CD4-positive, alpha-beta memory T cell (primary cell): Measurements from ENCODE around the gene ZNF217. TPM values are rescaled to one million over a fixed set of nuclear protein-coding genes. Genes with fewer than 3 reads are reported as not detected.
A peak's percentile ranks its signal among the peaks of the same experiment; 100 is the strongest.

Experiments
- CTCF ChIA-PET: fragments of 350-600 bp; sonication (Branson Sonifier 250); formaldehyde crosslinking; loops from one replicate; lab custom pipeline; 2021; ENCODE audit warnings: inconsistent platforms; ENCODE audit not compliant: partially characterized antibody; lab: Charles Lee
- POLR2A ChIA-PET: fragments of 350-600 bp; sonication (Branson Sonifier 250); formaldehyde crosslinking; loops from one replicate; lab custom pipeline; 2021; ENCODE audit not compliant: partially characterized antibody; lab: Charles Lee
- DNase-seq, 5 donors: peaks; one replicate each; pipeline versions ENCODE4 v3.0.0 to v3.0.0-alpha.2; 2020 to 2022; ENCODE audit warnings: mixed read lengths in 1 of 5
- H3K27ac ChIP-seq: one replicate; pipeline ENCODE4 v1.7.0; 2013; ENCODE audit warnings: low read depth, low read length
- H3K27me3 ChIP-seq: 2 replicates; pipeline ENCODE4 v1.7.0; 2013; ENCODE audit warnings: mild to moderate bottlenecking, low read length, moderate library complexity; ENCODE audit not compliant: insufficient read depth
- H3K36me3 ChIP-seq: 2 replicates; pipeline ENCODE4 v1.7.0; 2013; ENCODE audit warnings: mild to moderate bottlenecking, low read length, moderate library complexity; ENCODE audit not compliant: insufficient read depth
- H3K4me1 ChIP-seq: 2 replicates; pipeline ENCODE4 v1.7.0; 2013; ENCODE audit warnings: mild to moderate bottlenecking, low read length, moderate library complexity; ENCODE audit not compliant: insufficient read depth
- H3K4me3 ChIP-seq, 2 donors: one replicate each; pipeline ENCODE4 v1.7.0; 2013; ENCODE audit warnings: low read length in 2 of 2, mild to moderate bottlenecking in 1 of 2
- H3K9me3 ChIP-seq, 2 donors: one replicate each; pipeline ENCODE4 v1.7.0; 2013; ENCODE audit warnings: low read length in 2 of 2, control low read depth in 1 of 2; ENCODE audit not compliant: control insufficient read depth in 1 of 2
- H3K27ac Mint-ChIP-seq, 7 donors: one replicate each; pipeline ENCODE4 v1.8.0; 2020 to 2021; ENCODE audit warnings: mixed read lengths in 7 of 7, mild to moderate bottlenecking in 6 of 7, inconsistent platforms in 3 of 7, moderate library complexity in 3 of 7
- H3K27me3 Mint-ChIP-seq, 2 donors: one replicate each; pipeline ENCODE4 v1.8.0; 2020 to 2021; ENCODE audit warnings: mixed read lengths in 2 of 2
- H3K36me3 Mint-ChIP-seq, 2 donors: one replicate each; pipeline ENCODE4 v1.8.0; 2020 to 2021; ENCODE audit warnings: mixed read lengths in 2 of 2, inconsistent platforms in 1 of 2, mild to moderate bottlenecking in 1 of 2
- H3K4me1 Mint-ChIP-seq, 4 donors: one replicate each; pipeline ENCODE4 v1.8.0; 2020 to 2021; ENCODE audit warnings: mixed read lengths in 4 of 4, mild to moderate bottlenecking in 1 of 4
- H3K4me3 Mint-ChIP-seq, 8 donors: one replicate each; pipeline ENCODE4 v1.8.0; 2020 to 2021; ENCODE audit warnings: mixed read lengths in 8 of 8, mild to moderate bottlenecking in 7 of 8, moderate library complexity in 6 of 8, inconsistent platforms in 3 of 8
- H3K9me3 Mint-ChIP-seq, 8 donors: one replicate each; pipeline ENCODE4 v1.8.0; 2020 to 2021; ENCODE audit warnings: mixed read lengths in 8 of 8, mild to moderate bottlenecking in 5 of 8, inconsistent platforms in 3 of 8, moderate library complexity in 1 of 8
- intact Hi-C: fragments of 100-400 bp; cut with micrococcal nuclease; formaldehyde crosslinking; loops from one replicate; pipeline ENCODE4 v1.15.1; 2023
- polyA plus RNA-seq, 2 donors: library from polyadenylated mRNA; unstranded; fragments of 300-500 nt; fragmentation: Illumina TruSeq; gene quantifications; one replicate each; pipeline ENCODE4 v1.2.3, GENCODE V29; 2021
- total RNA-seq, 2 experiments: library from RNA; stranded (reverse); gene quantifications; one replicate each; pipeline ENCODE4 v1.2.3, GENCODE V29; 2021

ZNF217 gene
- total and polyA plus RNA-seq, 4 experiments from 2014 or later: 11.6 to 111 (median 64.4) TPM

- no peaks in the 10 kb centered on the region for H3K9me3 ChIP-seq
- H3K27me3 ChIP-seq: no peaks in the 10 kb centered on the region
- CTCF ChIA-PET: interaction anchor here (0.6 to 7.4 kb wide), 10 partner anchors 7 to 368 kb away, joined by 3 to 118 read pairs (median 9); partner anchors contain the start of gene ZNF217
- peak overlapping the region; percentile 50 to 100 (median 86) for H3K27ac Mint-ChIP-seq
- peak in 1 of 5 donors; percentile 6 for DNase-seq
- H3K27ac ChIP-seq: peak overlapping the region; percentile 1
- peaks cover 97% of the 10 kb centered on the region for H3K4me1 ChIP-seq
- H3K4me3 ChIP-seq: no peak overlapping the region
- POLR2A ChIA-PET: interaction anchor here (0.9 to 7.9 kb wide), 5 partner anchors 15 to 340 kb away, joined by 3 to 77 read pairs (median 4); no protein-coding TSS in a partner anchor
- peaks cover 61 to 86% of the 10 kb centered on the region in 2 donors for H3K36me3 Mint-ChIP-seq
- H3K36me3 ChIP-seq: peaks cover 64% of the 10 kb centered on the region
- no peaks in the 10 kb centered on the region for H3K27me3 Mint-ChIP-seq
- no peaks in the 10 kb centered on the region for H3K9me3 Mint-ChIP-seq
- intact Hi-C loops: loop anchor here (5.0 kb wide), 1 partner anchor 621 kb away; no protein-coding TSS in a partner anchor
- H3K4me1 Mint-ChIP-seq: peaks cover 56 to 94% (median 76%) of the 10 kb centered on the region in 4 donors
- peak overlapping the region in 6 of 8 donors; percentile 40 to 75 (median 64) for H3K4me3 Mint-ChIP-seq
These were observed 16.9 kb downstream of the ZNF217 start for GRCh38 chr20:53576586-53577318.

GRCh38 chr20:53576195-53576580 is 17.5 kb downstream of the ZNF217 start:
- intact Hi-C loops: loop anchor here (5.0 kb wide), 1 partner anchor 621 kb away; no protein-coding TSS in a partner anchor
- Mint-ChIP-seq H3K4me1 (peaks cover 56 to 94% (median 78%) of the 10 kb centered on the region in 4 donors), H3K9me3 (no peaks in the 10 kb centered on the region), H3K27ac (peak overlapping the region; percentile 14 to 100 (median 78)), H3K27me3 (no peaks in the 10 kb centered on the region), H3K4me3 (peak overlapping the region in 5 of 8 donors; percentile 30 to 75 (median 66)), H3K36me3 (peaks cover 63 to 88% of the 10 kb centered on the region in 2 donors)
- H3K36me3 ChIP-seq: peaks cover 63% of the 10 kb centered on the region
- peak overlapping the region; percentile 1 for H3K27ac ChIP-seq
- no peaks in the 10 kb centered on the region for H3K27me3 ChIP-seq
- H3K9me3 ChIP-seq: no peaks in the 10 kb centered on the region
- no peak overlapping the region for H3K4me3 ChIP-seq
- POLR2A ChIA-PET: interaction anchor here (0.9 to 7.9 kb wide), 5 partner anchors 34 to 359 kb away, joined by 3 to 77 read pairs (median 4); no protein-coding TSS in a partner anchor
- H3K4me1 ChIP-seq: peaks cover 96% of the 10 kb centered on the region
- DNase-seq: no peak
- CTCF ChIA-PET: interaction anchor here (0.9 to 7.4 kb wide), 3 partner anchors 179 to 363 kb away, joined by 3 to 118 read pairs (median 10); no protein-coding TSS in a partner anchor

- POLR2A ChIA-PET: interaction anchor here (1.2 to 7.9 kb wide), 3 partner anchors 322 to 360 kb away, joined by 3 to 55 read pairs (median 4); no protein-coding TSS in a partner anchor
These were observed 18.0 kb downstream of the ZNF217 start for GRCh38 chr20:53575481-53576194.

GRCh38 chr20:53574819-53575218 is 18.8 kb downstream of the ZNF217 start:
- no peak for DNase-seq
- Histone ChIP-seq H3K4me1 (peaks cover 92% of the 10 kb centered on the region), H3K27me3 (no peaks in the 10 kb centered on the region), H3K9me3 (no peaks in the 10 kb centered on the region), H3K4me3 (no peak overlapping the region), H3K27ac (no peak overlapping the region), H3K36me3 (peaks cover 73% of the 10 kb centered on the region)
- peak overlapping the region in 3 of 8 donors; percentile 21 to 36 (median 35) for H3K4me3 Mint-ChIP-seq
- CTCF ChIA-PET: interaction anchor here (0.7 to 7.4 kb wide), 5 partner anchors 24 to 364 kb away, joined by 3 to 118 read pairs (median 3); no protein-coding TSS in a partner anchor
- H3K4me1 Mint-ChIP-seq: peaks cover 53 to 93% (median 75%) of the 10 kb centered on the region in 4 donors
- H3K9me3 Mint-ChIP-seq: no peaks in the 10 kb centered on the region
- H3K27me3 Mint-ChIP-seq: no peaks in the 10 kb centered on the region
- intact Hi-C loops: loop anchor here (5.0 kb wide), 1 partner anchor 622 kb away; no protein-coding TSS in a partner anchor
- POLR2A ChIA-PET: interaction anchor here (1.2 kb wide), 1 partner anchor 361 kb away, joined by 3 read pairs; no protein-coding TSS in a partner anchor
- peaks cover 62 to 88% of the 10 kb centered on the region in 2 donors for H3K36me3 Mint-ChIP-seq
- peak overlapping the region; percentile 57 to 89 (median 77) for H3K27ac Mint-ChIP-seq

More at GRCh38 chr20:53575481-53576194, 18.0 kb downstream of the ZNF217 start:
- no peak overlapping the region for H3K27ac ChIP-seq
- Mint-ChIP-seq H3K27ac (peak overlapping the region; percentile 68 to 100 (median 78)), H3K36me3 (peaks cover 64 to 90% of the 10 kb centered on the region in 2 donors), H3K27me3 (no peaks in the 10 kb centered on the region), H3K9me3 (no peaks in the 10 kb centered on the region), H3K4me3 (peak overlapping the region in 6 of 8 donors; percentile 3 to 75 (median 31)), H3K4me1 (peaks cover 59 to 94% (median 78%) of the 10 kb centered on the region in 4 donors)
- intact Hi-C loops: loop anchor here (5.0 kb wide), 1 partner anchor 622 kb away; no protein-coding TSS in a partner anchor
- no peaks in the 10 kb centered on the region for H3K9me3 ChIP-seq
- DNase-seq: no peak
- H3K4me3 ChIP-seq: no peak overlapping the region
- H3K36me3 ChIP-seq: peaks cover 68% of the 10 kb centered on the region
- no peaks in the 10 kb centered on the region for H3K27me3 ChIP-seq
- H3K4me1 ChIP-seq: peaks cover 95% of the 10 kb centered on the region
- CTCF ChIA-PET: interaction anchor here (0.9 to 7.4 kb wide), 4 partner anchors 179 to 364 kb away, joined by 3 to 118 read pairs (median 6); no protein-coding TSS in a partner anchor

DNA sequence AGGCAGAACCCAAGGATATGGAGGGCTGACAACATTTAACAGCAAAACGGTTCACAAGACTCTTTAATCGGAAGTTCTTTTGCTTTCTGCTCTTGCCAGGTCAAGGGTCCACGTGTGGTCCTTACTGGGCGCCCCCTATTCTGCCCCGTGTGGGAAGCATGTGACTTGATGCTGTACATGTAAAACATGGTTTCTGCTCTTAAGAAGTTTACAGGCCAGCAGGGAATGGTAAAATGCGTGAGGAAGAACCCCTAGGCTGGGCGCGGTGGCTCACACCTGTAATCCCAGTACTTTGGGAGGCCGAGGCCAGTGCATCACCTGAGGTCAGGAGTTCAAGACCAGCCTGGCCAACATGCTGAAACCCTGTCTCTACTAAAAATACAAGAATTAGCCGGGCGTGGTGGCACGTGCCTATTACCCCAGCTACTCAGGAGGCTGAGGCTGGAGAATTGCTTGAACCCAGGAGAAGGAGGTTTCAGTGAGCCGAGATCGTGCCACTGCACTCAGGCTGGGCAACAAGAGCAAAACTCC is 19.3 kb downstream of the ZNF217 start:
- Histone ChIP-seq H3K9me3 (no peaks in the 10 kb centered on the region), H3K27ac (no peak overlapping the region), H3K27me3 (no peaks in the 10 kb centered on the region), H3K36me3 (peaks cover 75% of the 10 kb centered on the region), H3K4me3 (no peak overlapping the region), H3K4me1 (peaks cover 87% of the 10 kb centered on the region)
- peak overlapping the region; percentile 8 to 89 (median 57) for H3K27ac Mint-ChIP-seq
- no peaks in the 10 kb centered on the region for H3K9me3 Mint-ChIP-seq
- no peaks in the 10 kb centered on the region for H3K27me3 Mint-ChIP-seq
- H3K36me3 Mint-ChIP-seq: peaks cover 60 to 90% of the 10 kb centered on the region in 2 donors
- CTCF ChIA-PET: interaction anchor here (0.7 to 7.4 kb wide), 3 partner anchors 24 to 363 kb away, joined by 3 to 118 read pairs (median 3); no protein-coding TSS in a partner anchor
- intact Hi-C loops: no loop called here
- peak overlapping the region in 5 of 8 donors; percentile 15 to 35 (median 27) for H3K4me3 Mint-ChIP-seq
- POLR2A ChIA-PET: no interaction called here
- DNase-seq: no peak
- peaks cover 51 to 92% (median 74%) of the 10 kb centered on the region in 4 donors for H3K4me1 Mint-ChIP-seq

DNA sequence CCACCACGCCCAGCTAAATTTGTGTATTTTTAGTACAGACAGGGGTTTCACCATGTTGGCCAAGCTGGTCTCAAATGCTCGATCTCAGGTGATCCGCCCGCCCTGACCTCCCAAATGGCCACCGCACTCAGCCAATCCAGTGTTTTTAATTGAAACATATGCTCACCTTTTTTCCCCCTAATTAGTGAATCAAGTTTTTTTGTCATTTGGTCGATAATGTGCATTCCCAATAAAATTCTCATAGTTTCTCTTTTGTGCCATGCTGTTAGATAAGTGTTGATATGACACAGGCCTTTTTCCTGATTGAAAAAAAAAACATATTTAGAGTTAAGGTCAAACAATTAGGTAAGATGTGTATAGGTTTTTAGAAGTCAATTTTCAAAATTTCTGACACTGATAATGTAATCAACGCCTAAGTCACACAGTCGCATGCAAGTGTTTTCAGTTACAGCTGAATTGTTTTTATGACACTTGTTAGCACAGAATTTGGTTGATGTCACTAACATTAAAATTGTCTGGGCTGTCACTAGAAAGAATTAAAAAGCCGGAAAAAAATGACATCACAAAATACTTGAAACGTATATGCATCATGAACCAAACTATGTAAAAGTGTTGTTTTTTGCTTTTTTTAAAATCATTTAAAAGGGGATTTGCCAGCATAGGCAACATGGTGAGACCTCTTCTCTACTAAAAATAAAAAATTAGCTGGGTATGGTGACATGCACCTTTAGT is 21.9 kb downstream of the ZNF217 start:
- Mint-ChIP-seq H3K36me3 (peaks cover 69 to 92% of the 10 kb centered on the region in 2 donors), H3K27ac (peak overlapping the region in 5 of 7 donors; percentile 39 to 75 (median 60)), H3K4me1 (peaks cover 42 to 80% (median 61%) of the 10 kb centered on the region in 4 donors), H3K4me3 (peak overlapping the region in 2 of 8 donors; percentile 34 to 46), H3K27me3 (no peaks in the 10 kb centered on the region), H3K9me3 (no peaks in the 10 kb centered on the region)
- intact Hi-C loops: no loop called here
- H3K27ac ChIP-seq: no peak overlapping the region
- peaks cover 81% of the 10 kb centered on the region for H3K36me3 ChIP-seq
- no peaks in the 10 kb centered on the region for H3K27me3 ChIP-seq
- ChIA-PET POLR2A (interaction anchor here (0.9 to 1.0 kb wide), 2 partner anchors 72 to 301 kb away, joined by 3 to 4 read pairs; no protein-coding TSS in a partner anchor), CTCF (interaction anchor here (1.5 kb wide), 1 partner anchor 24 kb away, joined by 4 read pairs; no protein-coding TSS in a partner anchor)
- DNase-seq: no peak
- no peak overlapping the region for H3K4me3 ChIP-seq
- no peaks in the 10 kb centered on the region for H3K9me3 ChIP-seq
- peaks cover 66% of the 10 kb centered on the region for H3K4me1 ChIP-seq
